ENCODE data around the gene ARMC9.
A peak's percentile ranks its signal among the peaks of the same experiment; 100 is the strongest.
"Not testable (repeated sequence)": the region's sequence is repeated elsewhere in the genome, so short reads cannot be mapped to it uniquely, and the experiment has no call there.

Gene ARMC9

DNA sequence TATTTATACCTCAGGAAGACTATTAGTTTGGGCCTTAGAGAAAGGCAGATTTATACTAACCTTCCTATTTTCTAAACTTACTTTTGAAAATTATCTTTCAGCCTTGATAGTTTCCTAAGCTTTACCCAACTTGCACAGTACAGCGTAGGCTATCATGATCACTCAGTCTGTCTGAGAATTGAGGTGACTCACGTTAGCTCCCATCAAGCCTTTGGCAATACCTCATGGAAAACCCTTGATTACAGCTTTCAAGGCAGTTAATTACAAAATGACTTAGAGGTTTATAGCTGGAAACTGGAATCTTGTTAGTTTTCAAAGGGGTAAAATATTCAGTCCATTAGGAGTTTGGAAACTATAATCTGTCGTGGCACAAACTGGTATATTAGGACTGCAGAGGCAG is 26.4 kb upstream of the ARMC9 start:
- peak; percentile 65 for DNase-seq (ENCODE audit: low read depth)
- H3K4me3 ChIP-seq (replicated peaks; ENCODE audit: low read depth, low read length) = no peak overlapping the region
- TF ChIP-seq, protein P1, sequence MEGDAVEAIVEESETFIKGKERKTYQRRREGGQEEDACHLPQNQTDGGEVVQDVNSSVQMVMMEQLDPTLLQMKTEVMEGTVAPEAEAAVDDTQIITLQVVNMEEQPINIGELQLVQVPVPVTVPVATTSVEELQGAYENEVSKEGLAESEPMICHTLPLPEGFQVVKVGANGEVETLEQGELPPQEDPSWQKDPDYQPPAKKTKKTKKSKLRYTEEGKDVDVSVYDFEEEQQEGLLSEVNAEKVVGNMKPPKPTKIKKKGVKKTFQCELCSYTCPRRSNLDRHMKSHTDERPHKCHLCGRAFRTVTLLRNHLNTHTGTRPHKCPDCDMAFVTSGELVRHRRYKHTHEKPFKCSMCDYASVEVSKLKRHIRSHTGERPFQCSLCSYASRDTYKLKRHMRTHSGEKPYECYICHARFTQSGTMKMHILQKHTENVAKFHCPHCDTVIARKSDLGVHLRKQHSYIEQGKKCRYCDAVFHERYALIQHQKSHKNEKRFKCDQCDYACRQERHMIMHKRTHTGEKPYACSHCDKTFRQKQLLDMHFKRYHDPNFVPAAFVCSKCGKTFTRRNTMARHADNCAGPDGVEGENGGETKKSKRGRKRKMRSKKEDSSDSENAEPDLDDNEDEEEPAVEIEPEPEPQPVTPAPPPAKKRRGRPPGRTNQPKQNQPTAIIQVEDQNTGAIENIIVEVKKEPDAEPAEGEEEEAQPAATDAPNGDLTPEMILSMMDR (IDR thresholded peaks at IDR 0.05; ENCODE audit: low read length, missing control alignments) = no peak

DNA sequence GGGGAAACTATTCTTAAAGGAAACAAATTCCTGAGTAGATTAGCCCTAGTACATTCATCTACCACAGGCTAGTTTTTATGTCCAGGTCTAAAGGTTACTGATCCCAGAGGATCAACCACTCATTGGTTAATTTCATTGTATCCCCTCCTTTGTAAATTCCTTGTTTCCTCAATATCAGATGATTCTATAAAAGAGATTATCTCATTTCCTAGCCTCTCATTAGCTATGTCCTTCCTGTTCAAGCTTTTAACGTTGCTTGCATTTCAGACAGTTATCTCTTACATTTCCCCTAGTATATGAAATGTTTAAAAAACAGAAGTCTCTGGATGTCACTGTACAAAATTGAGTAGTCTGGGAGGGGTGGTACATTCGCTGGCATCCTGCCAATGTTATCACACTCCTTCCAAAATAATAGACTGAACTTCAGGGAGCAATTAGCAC is 24.2 kb upstream of the ARMC9 start:
- TF ChIP-seq, protein P1 (IDR thresholded peaks at IDR 0.05; ENCODE audit: low read length, missing control alignments) = no peak
- no peak overlapping the region for H3K4me3 ChIP-seq (replicated peaks; ENCODE audit: low read depth, low read length)
- no peak for DNase-seq (ENCODE audit: low read depth)

DNA sequence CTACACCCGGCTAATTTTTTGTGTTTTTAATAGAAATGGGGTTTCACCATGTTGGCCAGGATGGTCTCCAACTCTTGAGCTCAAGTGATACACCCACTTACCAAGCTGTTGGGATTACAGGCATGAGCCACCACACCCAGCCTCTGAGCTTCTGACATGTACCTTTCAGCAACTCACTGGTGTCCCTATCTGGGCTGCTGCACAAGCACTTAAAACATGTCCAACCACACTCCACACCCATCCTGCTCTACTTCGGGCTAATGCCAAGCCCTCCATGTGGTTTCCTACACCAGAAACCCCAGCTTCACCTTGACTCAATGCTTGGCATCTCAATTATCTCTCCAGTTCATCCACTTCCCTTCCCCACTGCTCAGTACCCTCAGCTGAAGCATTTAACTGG is 22.4 kb upstream of the ARMC9 start:
- TF ChIP-seq, protein P1 (IDR thresholded peaks at IDR 0.05; ENCODE audit: low read length, missing control alignments) = no peak
- no peak for DNase-seq (ENCODE audit: low read depth)
- no peak overlapping the region for H3K4me3 ChIP-seq (replicated peaks; ENCODE audit: low read depth, low read length)

DNA sequence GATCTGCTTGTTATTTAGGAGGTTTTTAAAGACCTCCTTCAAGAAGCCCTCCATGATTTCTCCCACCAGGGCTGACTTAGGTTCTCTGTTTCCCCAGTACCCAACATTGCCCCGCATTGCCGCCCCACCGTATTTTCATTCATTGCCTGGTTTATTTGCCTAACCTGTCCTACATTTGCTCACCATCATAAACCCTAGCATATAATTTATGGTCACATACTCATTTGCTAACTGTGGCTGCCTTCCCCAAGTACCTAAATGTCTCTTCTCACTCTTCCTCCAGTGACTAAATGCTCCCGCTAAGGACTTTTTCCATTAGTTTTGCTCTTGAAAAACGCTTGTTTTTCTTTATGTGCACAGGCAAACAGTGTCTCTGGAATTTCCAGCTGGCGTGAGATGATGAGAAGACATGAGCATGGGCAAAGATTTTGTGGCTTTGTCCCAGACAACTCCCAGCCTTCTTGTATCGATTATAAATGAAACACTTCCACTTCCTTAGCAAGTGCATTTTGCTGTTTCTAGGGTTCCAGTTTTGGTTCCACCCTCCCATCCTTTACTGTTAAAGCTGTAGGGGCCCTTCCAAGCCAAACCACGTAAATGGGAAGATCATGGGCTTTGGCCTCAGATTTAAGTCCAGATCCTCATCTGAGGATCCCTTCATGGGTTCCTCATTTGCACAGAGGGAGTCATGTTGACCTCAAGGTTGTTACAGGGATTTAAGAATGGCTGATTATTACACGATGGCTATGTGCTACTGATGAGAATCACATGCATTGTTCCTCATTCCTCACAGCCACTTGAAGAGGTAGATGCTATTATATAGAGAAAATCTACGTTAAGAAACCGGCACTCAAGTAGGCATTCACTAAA is 21.0 kb upstream of the ARMC9 start:
- TF ChIP-seq, protein P1 (IDR thresholded peaks at IDR 0.05; ENCODE audit: low read length, missing control alignments) = no peak
- DNase-seq (ENCODE audit: low read depth) = no peak
- H3K4me3 ChIP-seq (replicated peaks; ENCODE audit: low read depth, low read length) = no peak overlapping the region

DNA sequence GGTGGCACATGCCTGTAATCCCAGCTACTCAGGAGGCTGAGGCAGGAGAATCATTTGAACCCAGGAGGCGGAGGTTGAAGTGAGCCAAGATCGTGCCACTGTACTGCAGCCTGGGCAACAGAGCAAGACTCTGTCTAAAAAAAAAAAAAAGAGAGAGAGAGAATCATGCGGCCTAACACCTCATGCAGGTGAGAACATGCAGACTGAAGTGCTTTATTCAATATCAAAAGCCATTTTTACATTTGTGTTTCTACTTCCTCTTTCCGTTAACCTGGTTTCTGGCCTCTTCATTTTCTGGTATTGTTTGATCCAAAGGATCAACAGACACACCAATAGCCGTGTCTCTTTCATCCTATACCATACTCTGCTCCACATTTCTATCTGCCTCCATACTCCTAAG is 19.6 kb upstream of the ARMC9 start:
- not testable (repeated sequence) for DNase-seq (ENCODE audit: low read depth)

DNA sequence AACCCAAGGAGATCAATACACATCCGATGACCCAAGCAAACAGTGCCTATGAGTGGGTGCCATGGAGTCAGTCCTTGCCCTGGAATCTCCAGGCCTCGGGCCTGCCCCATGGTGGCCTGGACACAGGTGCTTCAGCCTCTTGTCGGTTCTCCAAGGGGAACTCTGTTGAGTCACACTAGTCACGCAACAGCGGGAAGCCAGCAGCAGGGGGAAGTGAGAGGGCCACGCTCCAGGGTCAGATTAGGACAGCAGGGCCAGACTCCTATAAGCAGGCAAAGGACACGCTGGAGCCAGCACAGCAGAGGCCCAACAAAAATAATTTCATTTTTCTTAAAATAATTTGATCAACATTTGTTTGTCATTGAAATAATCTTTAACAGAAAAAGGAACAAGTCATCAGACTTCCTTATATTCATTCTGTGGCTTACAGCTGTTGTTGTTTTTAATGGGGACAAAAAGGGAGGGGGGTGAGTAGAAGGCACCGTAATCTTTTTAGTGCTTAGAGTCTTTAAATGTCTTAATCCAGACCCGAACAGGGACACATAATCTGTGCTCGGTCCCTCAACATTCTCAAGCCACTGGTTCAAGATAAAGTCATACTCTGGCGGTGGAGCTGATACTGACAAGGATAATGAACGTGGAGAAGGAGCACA is 16.4 kb upstream of the ARMC9 start:
- TF ChIP-seq, protein P1 (IDR thresholded peaks at IDR 0.05; ENCODE audit: low read length, missing control alignments) = no peak
- no peak overlapping the region for H3K4me3 ChIP-seq (replicated peaks; ENCODE audit: low read depth, low read length)
- peak; percentile 64 for DNase-seq (ENCODE audit: low read depth)

More for the DNA sequence above, 19.6 kb upstream of the ARMC9 start:
- not testable (repeated sequence) for H3K4me3 ChIP-seq (replicated peaks; ENCODE audit: low read depth, low read length)

DNA sequence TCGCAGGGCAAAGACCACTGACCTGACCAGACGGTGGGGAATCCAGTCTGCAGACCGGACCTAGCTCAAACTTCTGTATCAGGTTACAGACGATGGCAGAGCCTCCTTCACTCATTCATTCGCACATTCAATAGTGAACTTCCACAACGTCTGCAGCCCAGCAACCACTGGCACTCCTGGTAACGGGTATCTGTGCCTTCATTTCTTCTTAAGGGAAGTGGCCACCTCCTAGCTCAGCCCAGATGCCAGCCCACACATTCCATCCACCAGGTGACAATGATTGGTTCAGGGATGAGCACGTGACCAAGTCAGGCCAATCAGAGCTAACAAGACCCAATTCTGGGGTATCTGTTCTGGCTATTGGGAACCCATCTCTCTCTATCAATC is 15.9 kb upstream of the ARMC9 start:
- no peak for DNase-seq (ENCODE audit: low read depth)
- TF ChIP-seq, protein P1 (IDR thresholded peaks at IDR 0.05; ENCODE audit: low read length, missing control alignments) = no peak
- no peak overlapping the region for H3K4me3 ChIP-seq (replicated peaks; ENCODE audit: low read depth, low read length)

Data from fibroblast of pulmonary artery (primary cell).